GM23248 (cell line): ENCODE results near the gene MEDAG. TPM values are rescaled to one million over a fixed set of nuclear protein-coding genes. Genes with fewer than 3 reads are reported as not detected.

Source experiments
- DNase-seq: peaks from one replicate; pipeline ENCODE4 v3.0.0-alpha.2; 2015
- H2AFZ ChIP-seq: fragments of 200-600 bp; sonication (generic); 2 replicates; pipeline ENCODE4 v1.6.1; 2016; ENCODE audit warnings: antibody characterized with exemption
- H3F3A ChIP-seq: fragments of 200-600 bp; sonication (generic); 2 replicates; pipeline ENCODE4 v1.6.1; 2016; ENCODE audit warnings: mild to moderate bottlenecking, antibody characterized with exemption, mixed run types; ENCODE audit not compliant: insufficient read depth
- H3K27ac ChIP-seq: fragments of 200-600 bp; sonication (generic); 2 replicates; pipeline ENCODE4 v1.5.1; 2016; ENCODE audit warnings: mild to moderate bottlenecking
- H3K27me3 ChIP-seq: fragments of 200-600 bp; sonication (generic); replicated peaks from 2 replicates; pipeline ENCODE4 v1.6.1; 2016; ENCODE audit warnings: mild to moderate bottlenecking; ENCODE audit not compliant: insufficient read depth
- H3K36me3 ChIP-seq: fragments of 200-600 bp; sonication (generic); 2 replicates; pipeline ENCODE4 v1.6.1; 2016; ENCODE audit warnings: low read depth, mild to moderate bottlenecking
- H3K4me1 ChIP-seq: fragments of 200-600 bp; sonication (generic); 2 replicates; pipeline ENCODE4 v1.6.1; 2016; ENCODE audit warnings: mild to moderate bottlenecking; ENCODE audit not compliant: insufficient read depth
- H3K4me2 ChIP-seq: fragments of 200-600 bp; sonication (generic); one replicate; pipeline ENCODE4 v1.6.1; 2016; ENCODE audit warnings: mild to moderate bottlenecking; ENCODE audit not compliant: unreplicated experiment
- H3K4me3 ChIP-seq: fragments of 200-600 bp; sonication (generic); 2 replicates; pipeline ENCODE4 v1.5.1; 2016; ENCODE audit warnings: mild to moderate bottlenecking
- H3K79me2 ChIP-seq: fragments of 200-600 bp; sonication (generic); 2 replicates; pipeline ENCODE4 v1.6.1; 2016; ENCODE audit warnings: mild to moderate bottlenecking; ENCODE audit not compliant: insufficient read depth
- H3K9ac ChIP-seq: fragments of 200-600 bp; sonication (generic); 2 replicates; pipeline ENCODE4 v1.6.1; 2016; ENCODE audit warnings: mild to moderate bottlenecking
- H3K9me2 ChIP-seq: fragments of 200-600 bp; sonication (generic); 2 replicates; pipeline ENCODE4 v1.6.1; 2016; ENCODE audit warnings: mixed run types, mild to moderate bottlenecking, moderate library complexity; ENCODE audit not compliant: insufficient read depth
- H3K9me3 ChIP-seq: fragments of 200-600 bp; sonication (generic); one replicate; pipeline ENCODE4 v1.6.1; 2017; ENCODE audit warnings: low read depth
- H4K20me1 ChIP-seq: fragments of 200-600 bp; sonication (generic); 2 replicates; pipeline ENCODE4 v1.6.0; 2016; ENCODE audit not compliant: insufficient read depth
- EZH2 ChIP-seq: fragments of 200-600 bp; sonication (generic); IDR thresholded peaks from 2 replicates; pipeline ENCODE4 v1.6.1; 2018; ENCODE audit warnings: antibody characterized with exemption, mild to moderate bottlenecking; ENCODE audit not compliant: insufficient read depth, poor library complexity, severe bottlenecking
- EZH2phosphoT487 ChIP-seq: fragments of 200-600 bp; sonication (generic); IDR thresholded peaks from 2 replicates; pipeline ENCODE4 v1.6.1; 2018; ENCODE audit warnings: antibody characterized with exemption, moderate library complexity, mild to moderate bottlenecking, low read depth; ENCODE audit not compliant: insufficient read depth
- WGBS, 2 experiments: methylation state at CpG; one replicate each; pipeline ENCODE4 v1.1.6; 2015 to 2017; ENCODE audit warnings: low lambda C conversion rate in 2 of 2, low coverage in 1 of 2; ENCODE audit errors: missing lambda C conversion rate in 2 of 2; 5-methylcytosine and 5-hydroxymethylcytosine counted together
- in situ Hi-C: fragments of 300-500 bp; cut with MboI; formaldehyde crosslinking; loops from 2 replicates; pipeline ENCODE4 v1.15.0; 2020
- polyA plus RNA-seq: library from polyadenylated mRNA; unstranded; fragments of >200 nt; fragmentation: Nextera tagmentation; extraction: Ambion mirVana; gene quantifications from 2 replicates; pipeline ENCODE4 v1.2.1, GENCODE V29; 2016
- total RNA-seq: library from RNA; depleted of rRNA; stranded (reverse); fragments of >200 nt; shearing (Covaris generic); gene quantifications from 2 replicates; pipeline ENCODE4 v1.2.3, GENCODE V29; 2014

The MEDAG gene
- total and polyA plus RNA-seq, 2 experiments from 2014 or later: 86.0 to 243 TPM

DNA sequence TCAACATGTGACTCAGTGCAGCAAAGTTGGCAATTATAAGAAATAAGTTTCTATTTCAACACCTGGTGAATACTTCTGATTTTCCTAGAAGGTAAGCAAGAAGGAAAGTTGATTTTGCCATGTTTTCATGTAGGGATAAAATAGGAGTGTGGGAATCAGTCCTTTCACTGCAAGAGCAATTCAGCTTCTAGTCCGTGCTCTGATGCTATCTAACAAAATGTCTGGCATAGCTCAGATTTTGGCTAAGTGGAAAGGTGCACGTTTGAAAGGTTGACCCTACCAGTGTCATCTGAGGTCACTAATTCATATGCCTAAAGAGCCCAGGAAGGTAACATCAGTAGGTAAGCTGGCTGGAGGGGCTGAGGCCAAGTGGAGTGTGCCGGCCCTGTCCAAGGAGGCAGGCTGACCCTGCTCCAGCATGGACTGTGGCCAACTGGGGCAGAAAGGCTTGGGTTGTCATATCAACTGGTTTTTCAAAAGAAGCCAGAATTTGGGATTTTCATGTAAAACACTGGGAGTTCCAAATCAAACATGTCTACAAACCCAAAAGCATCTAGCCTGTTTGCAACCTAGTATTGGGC is 38.9 kb upstream of the MEDAG start:
- DNase-seq: no peak
- Histone ChIP-seq H3K9ac (peak overlapping the region; percentile 91), H3K4me2 (peak overlapping the region; percentile 96), H3K27ac (peak overlapping the region; percentile 99), H3K9me2 (no peaks in the 10 kb centered on the region), H3K27me3 (no peaks in the 10 kb centered on the region), H3F3A (peaks cover 54% of the 10 kb centered on the region), H3K4me1 (peaks cover 73% of the 10 kb centered on the region), H2AFZ (no peak overlapping the region), H3K36me3 (no peaks in the 10 kb centered on the region), H3K4me3 (no peak overlapping the region), H3K79me2 (peaks cover 10% of the 10 kb centered on the region), H4K20me1 (no peaks in the 10 kb centered on the region), H3K9me3 (no peaks in the 10 kb centered on the region)
- TF ChIP-seq EZH2phosphoT487 (no peak), EZH2 (no peak)
- WGBS, 2 experiments: 55 to 58% methylated on average over 3 of the region's 3 CpGs
- in situ Hi-C loops: no loop called here

DNA sequence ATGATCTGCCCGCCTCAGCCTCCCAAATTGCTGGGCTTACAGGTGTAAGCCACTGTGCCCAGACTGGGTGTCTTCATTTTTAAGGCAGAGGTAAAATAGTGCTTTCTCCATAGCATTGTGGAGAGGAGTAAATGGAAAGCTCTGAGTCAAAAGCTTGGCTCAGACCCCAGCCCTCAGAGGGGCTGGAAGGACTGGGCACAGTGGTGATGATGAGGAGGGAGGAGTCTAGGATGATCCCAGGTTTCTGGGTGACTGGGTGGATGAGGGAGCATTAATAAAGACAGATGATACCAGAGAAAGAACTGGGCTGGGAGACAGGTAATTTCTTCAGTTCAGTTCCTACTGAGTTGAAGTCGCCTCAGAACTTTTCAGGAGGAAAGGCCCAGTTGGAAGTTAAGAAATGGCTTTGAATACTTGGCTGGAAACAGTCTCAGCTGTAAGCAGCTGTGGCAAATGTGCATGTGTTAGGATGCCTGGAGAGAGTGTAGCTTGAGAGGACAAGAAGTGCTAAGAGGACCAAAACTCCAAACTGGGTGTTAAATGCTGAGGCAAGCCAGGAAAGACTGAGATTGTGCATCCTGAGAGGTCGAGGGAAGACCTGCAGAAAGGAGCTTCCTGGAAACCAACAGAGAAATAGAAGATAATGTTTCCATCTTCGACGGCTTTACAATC is 37.1 kb upstream of the MEDAG start:
- Histone ChIP-seq H2AFZ (no peak overlapping the region), H3K79me2 (peaks cover 10% of the 10 kb centered on the region), H3K9ac (peak overlapping the region; percentile 81), H3K4me2 (peak overlapping the region; percentile 74), H3K9me2 (no peaks in the 10 kb centered on the region), H4K20me1 (no peaks in the 10 kb centered on the region), H3F3A (peaks cover 57% of the 10 kb centered on the region), H3K27ac (peak overlapping the region; percentile 96), H3K9me3 (no peaks in the 10 kb centered on the region), H3K4me1 (peaks cover 87% of the 10 kb centered on the region), H3K4me3 (peak overlapping the region; percentile 57), H3K36me3 (no peaks in the 10 kb centered on the region), H3K27me3 (no peaks in the 10 kb centered on the region)
- 45 to 47% methylated on average over 5 of the region's 5 CpGs for WGBS, 2 experiments
- in situ Hi-C loops: no loop called here
- peak; percentile 73 for DNase-seq
- TF ChIP-seq EZH2 (no peak), EZH2phosphoT487 (no peak)

DNA sequence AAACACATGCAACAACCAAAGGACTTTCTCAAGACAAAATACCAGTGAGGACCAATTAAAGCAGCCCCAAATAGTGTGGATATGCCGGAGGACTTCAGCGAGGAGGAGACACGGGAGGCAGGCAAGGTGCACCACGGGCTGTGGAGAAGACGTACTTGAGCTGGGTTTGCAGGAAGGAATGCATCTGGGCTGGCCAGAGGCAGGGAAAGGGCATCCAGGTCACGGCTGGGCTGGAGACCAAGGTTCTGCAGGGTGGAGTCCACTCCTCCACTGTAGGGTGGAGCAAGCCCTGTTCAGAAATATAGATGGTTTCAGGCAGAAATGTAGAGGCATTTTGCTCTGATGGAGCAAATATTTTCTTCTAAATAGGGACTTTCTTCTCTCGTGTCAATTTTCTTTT is 36.6 kb upstream of the MEDAG start:
- Histone ChIP-seq H3K79me2 (peaks cover 10% of the 10 kb centered on the region), H3F3A (peaks cover 51% of the 10 kb centered on the region), H3K27ac (peak overlapping the region; percentile 96), H3K9me3 (no peaks in the 10 kb centered on the region), H3K9me2 (no peaks in the 10 kb centered on the region), H3K4me3 (peak overlapping the region; percentile 57), H3K9ac (peak overlapping the region; percentile 81), H3K36me3 (no peaks in the 10 kb centered on the region), H3K4me2 (peak overlapping the region; percentile 74), H2AFZ (peak overlapping the region; percentile 69; the same call in 1 of the 2 replicates), H3K4me1 (peaks cover 87% of the 10 kb centered on the region), H3K27me3 (no peaks in the 10 kb centered on the region), H4K20me1 (no peaks in the 10 kb centered on the region)
- in situ Hi-C loops: no loop called here
- 10% methylated on average over 7 of the region's 7 CpGs for WGBS, 2 experiments
- no peak for TF ChIP-seq EZH2phosphoT487
- TF ChIP-seq EZH2: no peak
- peak; percentile 56 for DNase-seq

DNA sequence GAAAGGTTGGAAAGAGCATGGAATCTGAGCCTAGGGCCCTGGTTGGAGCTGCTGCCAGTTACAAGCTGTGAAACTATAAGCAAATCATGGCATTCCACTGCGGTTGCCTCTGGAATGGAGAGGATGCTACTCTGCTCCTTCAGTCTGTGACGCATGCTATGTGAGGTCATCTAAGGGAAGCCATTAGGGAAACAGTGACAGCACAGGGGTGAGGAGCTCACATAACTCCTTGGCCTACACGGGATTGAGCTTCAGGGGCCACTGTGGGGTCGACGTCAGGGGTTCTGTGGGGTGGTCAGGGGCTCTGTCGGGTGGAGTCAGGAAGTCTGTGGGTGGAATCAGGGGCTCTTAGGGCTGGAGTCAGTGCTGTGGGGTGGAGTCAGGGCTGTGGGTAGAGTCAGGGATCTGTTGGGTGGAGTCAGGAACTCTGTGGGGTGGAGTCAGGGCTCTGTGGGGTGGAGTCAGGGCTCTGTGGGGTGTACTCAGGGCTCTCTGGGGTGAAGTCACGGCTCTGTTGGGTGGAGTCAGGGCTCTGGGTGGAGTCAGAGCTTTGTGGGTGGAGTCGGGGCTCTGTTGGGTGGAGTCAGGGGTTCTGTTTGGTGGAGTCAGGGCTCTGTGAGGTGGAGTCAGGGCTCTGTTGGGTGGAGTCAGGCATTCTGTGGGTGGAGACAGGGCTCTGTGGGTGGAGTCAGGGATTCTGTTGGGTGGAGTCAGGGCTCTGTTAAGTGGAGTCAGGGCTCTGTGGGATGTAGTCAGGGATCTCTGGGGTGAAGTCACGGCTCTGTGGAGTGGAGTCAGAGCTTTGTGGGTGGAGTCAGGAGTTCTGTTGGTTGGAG is 35.8 kb upstream of the MEDAG start:
- DNase-seq: peak; percentile 99
- H3F3A ChIP-seq: peaks cover 45% of the 10 kb centered on the region
- no peaks in the 10 kb centered on the region for H3K9me3 ChIP-seq
- H3K9me2 ChIP-seq: no peaks in the 10 kb centered on the region
- peaks cover 84% of the 10 kb centered on the region for H3K4me1 ChIP-seq
- H3K4me3 ChIP-seq: peak overlapping the region; percentile 57
- H3K9ac ChIP-seq: peak overlapping the region; percentile 81
- peak overlapping the region; percentile 74 for H3K4me2 ChIP-seq
- peak overlapping the region; percentile 69 for H2AFZ ChIP-seq
- 0 to 2% methylated on average over 7 to 9 of the region's 9 CpGs for WGBS, 2 experiments
- H3K27me3 ChIP-seq: no peaks in the 10 kb centered on the region
- H3K27ac ChIP-seq: peak overlapping the region; percentile 96
- no peaks in the 10 kb centered on the region for H4K20me1 ChIP-seq
- peaks cover 10% of the 10 kb centered on the region for H3K79me2 ChIP-seq
- TF ChIP-seq EZH2phosphoT487 (no peak), EZH2 (no peak)
- H3K36me3 ChIP-seq: no peaks in the 10 kb centered on the region
- in situ Hi-C loops: no loop called here
